ENCODE results near the gene CCDC195.

The CCDC195 gene

GRCh38 chr2:224716201-224716600, at the start of gene CCDC195:
TSS of gene CCDC195 (minus strand) at chr2:224716365. CDS start at chr2:224716365, 0 bp downstream.
- no peak for DNase-seq

- no peak for DNase-seq
Measured at GRCh38 chr2:224764565-224765236, 48.5 kb upstream of the CCDC195 start.

DNA sequence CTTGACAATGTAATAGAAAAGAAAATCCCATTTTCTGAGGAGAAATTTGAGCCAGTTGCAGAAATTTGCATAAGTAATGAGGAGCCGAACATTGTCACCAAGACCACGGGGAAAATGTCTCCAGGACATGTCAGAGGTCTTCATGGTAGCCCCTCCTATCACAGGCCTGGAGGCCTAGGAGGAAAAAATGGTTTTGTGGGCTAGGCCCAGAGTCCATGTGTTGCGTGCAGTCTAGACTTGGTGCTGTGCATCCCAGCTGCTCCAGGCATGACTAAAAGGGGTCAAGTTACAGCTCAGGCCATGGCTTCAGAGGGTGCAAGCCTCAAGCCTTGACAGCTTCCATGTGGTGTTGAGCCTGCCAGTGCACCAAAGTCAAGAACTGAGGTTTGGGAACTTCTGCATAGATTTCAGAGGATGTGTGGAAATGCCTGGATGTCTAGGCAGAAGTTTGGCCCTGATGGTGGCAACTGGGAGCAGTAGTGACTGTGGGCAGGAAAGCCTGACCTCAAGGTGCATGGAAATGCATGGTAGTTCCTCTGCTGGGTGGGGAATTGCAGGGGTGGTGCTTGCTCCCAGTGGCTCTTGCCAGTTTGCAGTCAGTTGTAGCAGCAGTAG, 41.9 kb upstream of the CCDC195 start:
- no peak for DNase-seq

- no peak for DNase-seq
Measured at GRCh38 chr2:224753743-224754540, 37.8 kb upstream of the CCDC195 start.

DNA sequence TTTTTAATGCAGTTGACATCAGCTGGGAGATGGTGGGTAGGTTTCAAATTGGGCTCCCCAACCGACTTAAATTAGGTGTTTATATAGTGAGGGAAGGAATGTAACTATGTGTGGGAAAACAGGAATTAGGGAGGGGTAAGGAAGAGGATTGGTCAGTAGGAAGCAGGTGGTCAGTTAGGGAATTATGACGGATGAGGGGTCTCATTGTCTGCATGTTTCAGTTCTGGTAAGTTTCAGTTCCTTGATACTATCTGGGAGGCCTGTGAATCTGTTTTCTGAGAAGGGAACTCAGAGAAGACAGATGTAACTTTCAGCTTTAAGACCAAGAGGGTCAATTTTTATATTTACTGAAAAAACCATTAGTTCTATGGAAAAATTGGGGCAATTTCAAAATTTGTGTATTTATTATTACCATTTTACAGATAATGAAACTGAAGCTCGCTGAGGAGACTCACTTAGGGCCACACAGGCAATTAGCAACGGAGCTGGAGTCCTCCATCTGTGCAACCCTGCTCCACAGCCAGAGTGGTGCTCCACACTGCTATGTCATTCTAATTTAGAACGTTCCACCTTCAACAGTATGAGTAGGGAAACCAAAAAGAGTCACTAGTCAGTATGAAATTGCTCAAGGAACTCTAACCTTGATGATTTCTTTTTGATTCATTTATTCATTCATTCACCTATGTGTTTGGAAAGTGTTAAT, 36.0 kb upstream of the CCDC195 start:
- DNase-seq: no peak

DNA sequence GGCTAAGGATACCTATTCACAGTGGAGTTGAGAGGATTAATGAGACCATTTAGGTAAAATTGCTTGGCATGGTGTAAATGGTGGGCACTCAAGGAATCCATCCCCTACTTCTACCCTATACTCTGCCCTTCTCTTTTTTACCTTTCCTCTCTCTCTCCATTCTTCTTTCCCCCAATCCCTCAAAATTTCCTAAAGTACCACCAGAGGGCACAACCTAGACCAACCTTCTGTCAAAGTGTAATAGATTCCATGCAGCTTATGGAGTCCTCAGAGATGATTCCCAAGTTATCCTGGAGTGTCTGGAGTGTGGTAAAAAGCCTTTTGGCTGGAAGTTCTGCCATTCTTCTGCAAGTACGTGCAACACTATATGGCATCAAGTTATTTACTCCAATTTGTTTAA, 33.0 kb upstream of the CCDC195 start:
- DNase-seq: no peak

GRCh38 chr2:224747765-224748164, 31.6 kb upstream of the CCDC195 start:
- no peak for DNase-seq

DNA sequence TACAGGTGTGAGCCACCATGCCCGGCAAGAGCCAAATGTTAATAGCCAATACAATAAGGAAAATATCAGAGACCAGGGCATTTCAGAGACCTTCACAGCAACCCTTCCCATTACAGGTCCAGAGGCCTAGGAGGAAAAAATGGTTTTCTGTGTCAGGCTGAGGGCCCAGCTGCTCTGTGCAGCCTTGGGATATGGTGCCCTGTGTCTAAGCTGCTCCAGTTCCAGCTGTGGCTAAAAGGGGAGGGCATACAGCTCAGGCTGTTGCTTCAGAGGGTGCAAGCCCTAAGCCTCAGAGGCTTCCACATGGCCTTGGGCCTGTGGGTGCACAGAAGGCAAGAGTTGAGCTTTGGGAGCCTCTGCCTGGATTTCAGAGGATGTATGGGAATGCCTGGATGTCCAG, 20.1 kb upstream of the CCDC195 start:
- no peak for DNase-seq

- no peak for DNase-seq
Measured at GRCh38 chr2:224734949-224735348, 18.8 kb upstream of the CCDC195 start.

DNA sequence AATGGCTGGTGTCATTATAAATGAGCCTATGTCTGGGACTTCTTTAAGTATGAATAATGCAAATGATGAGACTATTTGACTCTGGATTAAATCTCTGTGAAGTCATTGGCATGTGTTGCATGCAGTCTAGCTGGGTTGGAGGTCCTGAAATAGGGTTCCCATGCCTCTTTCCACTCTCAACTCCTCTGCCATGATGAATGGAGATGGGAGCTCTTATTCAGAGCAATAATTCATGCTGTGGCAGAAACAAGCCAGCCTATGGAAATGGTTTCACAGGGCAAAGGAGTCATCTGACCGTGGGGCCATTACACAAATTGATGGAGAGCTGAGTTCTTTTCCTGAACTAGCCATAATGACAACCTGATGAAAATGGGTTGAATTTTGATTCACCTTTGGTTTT, 15.5 kb upstream of the CCDC195 start:
- DNase-seq: no peak

DNA sequence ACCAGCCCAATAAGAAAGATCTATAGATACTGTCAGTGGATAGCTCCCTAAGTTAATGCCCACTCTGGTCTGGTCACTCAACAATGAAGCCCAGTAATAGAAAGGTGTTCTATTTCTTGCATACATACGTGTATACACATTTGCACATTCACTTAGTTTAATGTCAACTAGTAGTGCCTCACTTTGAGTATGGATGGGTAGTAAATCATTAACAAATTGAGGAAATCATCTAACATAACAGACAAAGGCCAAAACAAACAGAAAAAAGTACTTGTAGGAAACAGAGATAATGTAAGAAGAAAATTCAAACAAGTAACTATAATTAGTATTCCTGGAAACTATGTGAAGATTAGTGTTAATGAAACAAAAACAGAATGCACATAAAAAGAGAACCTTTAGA, 13.3 kb upstream of the CCDC195 start:
- no peak for DNase-seq

- no peak for DNase-seq
Measured at GRCh38 chr2:224724331-224724730, 8.2 kb upstream of the CCDC195 start.

DNA sequence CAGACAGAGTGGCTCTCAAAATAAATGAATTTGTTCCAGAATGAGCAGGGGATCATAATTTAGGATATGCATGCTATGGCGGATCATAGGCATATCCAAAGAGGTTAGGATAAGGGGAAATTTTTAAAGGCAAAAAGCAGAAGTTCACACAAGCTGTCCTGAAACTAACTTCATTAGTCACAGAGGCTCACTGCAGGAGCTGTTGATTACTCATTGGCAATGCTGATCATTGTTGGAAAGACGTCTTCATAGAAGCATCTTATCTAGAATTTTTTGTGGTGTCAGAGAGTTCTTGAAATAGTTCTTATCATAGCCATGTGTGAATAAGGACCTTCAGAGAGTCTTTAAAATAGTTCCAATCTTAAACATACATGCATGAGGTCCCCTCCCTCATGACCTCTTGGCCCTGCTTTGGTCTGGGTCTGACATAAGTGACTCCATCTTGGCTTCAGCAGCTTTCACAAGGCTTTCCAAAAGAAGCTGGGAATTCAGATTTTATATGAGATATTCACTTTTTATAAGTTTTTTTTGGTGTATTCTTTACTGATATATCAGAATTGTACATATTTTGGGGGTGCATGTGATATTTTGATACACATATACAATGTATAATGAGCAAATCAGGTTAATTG, 7.5 kb upstream of the CCDC195 start:
- no peak for DNase-seq

DNA sequence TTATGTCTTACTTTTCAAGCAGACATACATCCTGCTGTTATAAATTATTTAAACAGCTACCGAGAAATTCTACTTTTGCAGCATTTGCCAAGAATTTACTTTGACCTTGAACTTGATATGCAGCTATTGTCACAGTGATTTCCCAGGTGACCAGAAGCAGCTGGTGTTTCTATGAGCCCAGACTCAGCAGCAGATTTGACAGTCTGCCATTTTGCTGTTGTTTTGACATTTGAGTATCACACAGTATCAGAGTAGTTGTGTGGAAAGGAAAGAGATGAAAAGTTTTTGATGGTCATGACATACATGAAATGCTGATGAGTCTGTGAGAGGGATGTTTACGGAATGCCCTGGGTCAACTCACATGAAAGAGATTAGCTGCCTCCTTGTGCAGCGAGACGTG, 6.6 kb upstream of the CCDC195 start:
- no peak for DNase-seq

GRCh38 chr2:224722250-224722649, 6.1 kb upstream of the CCDC195 start:
- no peak for DNase-seq

GRCh38 chr2:224716921-224717320, 756 bp upstream of the CCDC195 start:
- no peak for DNase-seq

DNA sequence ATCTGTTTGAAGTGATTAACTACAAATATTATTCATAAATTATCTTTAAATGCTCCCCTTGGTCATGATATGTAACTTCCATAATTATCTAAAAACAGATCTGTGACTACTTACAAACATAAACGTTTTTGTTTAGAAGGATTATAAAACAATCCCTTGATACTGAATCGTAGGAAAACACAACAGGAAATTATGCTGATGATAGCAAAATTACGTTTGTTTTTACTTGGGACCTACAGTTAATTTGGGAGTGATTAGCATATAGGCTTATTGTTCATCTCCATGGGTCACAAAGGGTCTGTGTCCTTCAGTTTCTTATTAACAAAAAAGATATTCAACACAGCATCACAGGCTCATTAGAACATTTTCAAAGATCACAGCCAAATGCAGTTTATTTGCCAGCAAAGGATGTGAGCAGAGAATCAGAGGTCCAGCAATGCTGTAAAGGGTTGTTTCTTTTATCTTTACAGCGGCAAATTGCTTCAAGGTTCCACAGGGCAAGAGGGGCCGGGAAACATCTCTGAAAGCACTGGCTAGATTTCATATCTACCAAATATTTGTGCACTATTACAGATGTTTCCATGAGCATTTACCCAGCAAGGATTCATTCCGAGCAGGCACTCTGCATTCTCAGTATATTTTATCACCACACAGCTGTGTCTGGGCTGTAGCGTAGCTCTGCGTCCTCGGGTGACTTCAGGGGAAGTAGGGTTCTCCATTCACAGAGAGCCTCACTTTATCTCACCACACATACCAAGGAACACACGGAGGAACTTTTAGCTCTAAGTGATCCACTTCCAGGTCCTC, 4.1 kb downstream of the CCDC195 start:
- DNase-seq: no peak

GRCh38 chr2:224711381-224711780, 4.8 kb downstream of the CCDC195 start:
- no peak for DNase-seq

DNA sequence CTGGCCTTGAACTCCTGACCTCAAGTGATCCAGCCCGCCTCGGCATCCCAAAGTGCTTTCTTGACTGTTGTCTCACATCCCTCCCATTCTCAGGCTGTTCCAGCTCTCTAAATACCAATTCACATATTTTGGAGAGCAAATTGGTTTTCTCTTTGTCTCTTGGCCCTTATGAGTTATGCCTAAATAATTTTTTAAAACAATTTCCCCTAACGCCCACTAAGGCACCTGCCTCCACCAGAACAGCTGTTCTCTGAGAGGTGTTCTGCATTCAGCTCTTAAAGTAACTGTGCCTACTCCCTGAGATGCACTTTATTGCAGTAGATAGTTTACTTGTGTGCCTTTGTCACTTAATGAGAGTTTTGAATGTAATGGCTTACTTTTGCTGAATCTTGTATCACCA, 6.9 kb downstream of the CCDC195 start:
- DNase-seq: no peak

GRCh38 chr2:224694502-224694901, 21.7 kb downstream of the CCDC195 start:
- no peak for DNase-seq

DNA sequence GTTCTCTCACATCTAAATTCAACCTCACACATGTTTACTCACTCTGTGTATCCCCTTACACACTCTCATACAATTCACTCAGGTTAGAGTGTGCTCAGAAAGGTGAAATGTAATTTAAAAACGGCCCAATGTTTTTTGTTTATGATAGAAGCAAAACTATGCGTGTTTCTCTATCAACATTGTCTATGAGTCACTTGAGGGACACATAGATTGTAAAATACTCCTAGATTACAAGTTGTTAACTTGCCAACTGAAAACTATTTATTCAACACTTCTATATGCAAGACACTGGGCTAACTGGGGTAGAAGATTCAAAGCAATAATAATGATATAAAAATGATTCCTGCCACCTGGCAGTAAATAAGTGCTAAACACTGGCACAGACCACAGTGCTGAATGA, 24.6 kb downstream of the CCDC195 start:
- no peak for DNase-seq

DNA sequence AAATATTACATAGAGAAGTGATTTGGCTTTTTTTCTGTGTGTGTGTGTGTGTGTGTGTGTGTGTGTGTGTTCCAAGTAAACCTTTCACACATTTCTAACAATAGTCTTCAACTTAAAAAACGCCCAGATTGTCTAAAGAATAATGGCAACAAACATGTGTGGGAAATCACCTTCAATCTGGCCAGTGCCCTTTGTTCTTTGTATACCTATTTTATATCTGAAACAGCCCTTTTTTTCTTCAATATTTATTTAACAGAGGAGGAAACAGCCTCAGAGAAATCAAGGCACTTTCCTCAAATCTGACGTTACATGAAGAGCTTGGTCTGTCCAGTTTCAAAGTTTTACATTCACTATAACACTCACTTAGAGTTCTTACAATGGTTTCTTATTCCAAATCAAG, 25.3 kb downstream of the CCDC195 start:
- DNase-seq: no peak

Data from NCI-H2107 (cell line).